Measurements from ENCODE around the gene TMEM130. TPM values are rescaled to one million over a fixed set of nuclear protein-coding genes. Genes with fewer than 3 reads are reported as not detected.

Gene TMEM130
- total RNA-seq (0.24 TPM), polyA plus RNA-seq (0.23 TPM)
- long read RNA-seq, donor 1, result 0 reads
- long read RNA-seq, donor 2, result 0 reads
- long read RNA-seq, donor 3, result 0 reads
- long read RNA-seq, donor 4, result 0 reads
- long read RNA-seq, donor 5, result 0 reads
- long read RNA-seq, donor 6, result 0 reads
- long read RNA-seq, donor 7, result 0 reads
- long read RNA-seq, donor 8, result 0 reads
- long read RNA-seq, donor 9, result 0 reads
- long read RNA-seq, donor 10, result 0 reads

DNA sequence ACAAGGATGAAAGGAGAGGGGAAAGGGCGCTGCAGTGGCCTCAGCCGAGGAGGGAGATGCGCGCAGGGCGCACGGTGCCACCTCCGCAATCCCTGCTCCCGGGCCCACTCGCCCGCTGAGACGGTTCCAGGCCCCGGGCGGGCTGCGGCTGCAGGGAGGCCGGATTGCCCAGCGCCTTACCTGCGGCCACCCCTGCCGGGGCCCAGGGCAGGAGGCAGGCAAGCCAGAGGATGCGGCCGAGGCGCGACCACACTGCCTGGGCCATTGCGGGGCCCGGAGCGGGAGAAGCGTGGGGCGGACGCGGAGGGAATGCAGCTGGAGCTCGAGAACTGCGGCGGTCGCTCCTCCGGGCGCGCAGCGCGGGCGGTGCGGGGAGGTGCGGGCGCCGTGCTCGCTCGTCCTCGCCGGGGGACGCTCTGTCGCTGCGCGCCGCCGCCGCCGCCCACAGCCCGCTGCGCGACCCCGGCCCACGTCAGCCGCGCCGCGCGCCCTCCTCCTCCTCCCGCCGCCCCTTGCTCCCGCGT, at the start of gene TMEM130:
TMEM130 (minus strand) TSS at position 418 of the 524 bp plus-strand sequence; CDS start at position 265, 153 bp downstream.
- H3K4me3 ChIP-seq (ENCODE audit: low read length in 2 of 2), result peak within 1 kb of the TSS in 1 of 2 donors; percentile 46
- no peaks in the 10 kb centered on the region for H3K36me3 ChIP-seq (ENCODE audit: control insufficient read depth in 2 of 2, insufficient read depth in 2 of 2, low read length in 1 of 2)
- H3K9me3 ChIP-seq (ENCODE audit: control insufficient read depth in 2 of 2, insufficient read depth in 1 of 2, low read length in 1 of 2), result peaks cover 0 to 4% of the 10 kb centered on the region in 2 donors
- H3K27ac ChIP-seq (ENCODE audit: low read depth in 1 of 2, low read length in 1 of 2), result no peak within 1 kb of the TSS
- peaks cover 42 to 63% of the 10 kb centered on the region in 2 donors for H3K27me3 ChIP-seq (ENCODE audit: control insufficient read depth in 2 of 2, insufficient read depth in 1 of 2, low read length in 1 of 2)
- H3K4me1 ChIP-seq (ENCODE audit: control insufficient read depth in 2 of 2, insufficient read depth in 2 of 2, low read length in 2 of 2), result peaks cover 0 to 8% of the 10 kb centered on the region in 2 donors
- 2% methylated on average over 69 of the region's 69 CpGs for WGBS
- no peak for DNase-seq (ENCODE audit: low read depth in 6 of 9, low spot score in 9 of 9)

DNA sequence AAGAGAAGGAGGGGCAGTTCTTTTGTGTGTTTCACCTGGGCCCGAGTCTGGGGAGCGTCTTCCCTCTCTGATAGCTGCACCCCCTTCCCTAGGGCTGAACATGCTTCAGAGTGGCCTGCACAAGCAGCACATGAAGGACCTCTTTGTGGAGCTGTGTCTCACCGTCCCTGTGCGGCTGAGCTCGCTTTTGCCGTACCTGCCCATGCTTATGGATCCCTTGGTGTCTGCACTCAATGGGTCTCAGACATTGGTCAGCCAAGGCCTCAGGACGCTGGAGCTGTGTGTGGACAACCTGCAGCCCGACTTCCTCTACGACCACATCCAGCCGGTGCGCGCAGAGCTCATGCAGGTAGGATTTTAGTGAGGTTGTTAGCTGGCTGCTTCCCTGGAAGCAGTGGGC, 47.5 kb upstream of the TMEM130 start:
- WGBS, result 99% methylated on average over 12 of the region's 12 CpGs
- H3K4me3 ChIP-seq (ENCODE audit: low read length in 2 of 2), result no peak overlapping the region
- H3K9me3 ChIP-seq (ENCODE audit: control insufficient read depth in 2 of 2, insufficient read depth in 1 of 2, low read length in 1 of 2), result no peaks in the 10 kb centered on the region
- no peak overlapping the region for H3K27ac ChIP-seq (ENCODE audit: low read depth in 1 of 2, low read length in 1 of 2)
- H3K4me1 ChIP-seq (ENCODE audit: control insufficient read depth in 2 of 2, insufficient read depth in 2 of 2, low read length in 2 of 2), result no peaks in the 10 kb centered on the region
- DNase-seq (ENCODE audit: low read depth in 6 of 9, low spot score in 9 of 9), result no peak
- peaks cover 72 to 88% of the 10 kb centered on the region in 2 donors for H3K36me3 ChIP-seq (ENCODE audit: control insufficient read depth in 2 of 2, insufficient read depth in 2 of 2, low read length in 1 of 2)
- H3K27me3 ChIP-seq (ENCODE audit: control insufficient read depth in 2 of 2, insufficient read depth in 1 of 2, low read length in 1 of 2), result no peaks in the 10 kb centered on the region

- no peak for DNase-seq (ENCODE audit: low read depth in 6 of 9, low spot score in 9 of 9)
- H3K27ac ChIP-seq (ENCODE audit: low read depth in 1 of 2, low read length in 1 of 2), result no peak overlapping the region
- H3K4me3 ChIP-seq (ENCODE audit: low read length in 2 of 2), result no peak overlapping the region
- H3K27me3 ChIP-seq (ENCODE audit: control insufficient read depth in 2 of 2, insufficient read depth in 1 of 2, low read length in 1 of 2), result no peaks in the 10 kb centered on the region
- no peaks in the 10 kb centered on the region for H3K9me3 ChIP-seq (ENCODE audit: control insufficient read depth in 2 of 2, insufficient read depth in 1 of 2, low read length in 1 of 2)
- H3K36me3 ChIP-seq (ENCODE audit: control insufficient read depth in 2 of 2, insufficient read depth in 2 of 2, low read length in 1 of 2), result peaks cover 70 to 83% of the 10 kb centered on the region in 2 donors
- H3K4me1 ChIP-seq (ENCODE audit: control insufficient read depth in 2 of 2, insufficient read depth in 2 of 2, low read length in 2 of 2), result no peaks in the 10 kb centered on the region
Measured at GRCh38 chr7:98913612-98914011, 43.8 kb upstream of the TMEM130 start.

- Histone ChIP-seq H3K9me3 (ENCODE audit: control insufficient read depth in 2 of 2, insufficient read depth in 1 of 2, low read length in 1 of 2) (no peaks in the 10 kb centered on the region), H3K36me3 (ENCODE audit: control insufficient read depth in 2 of 2, insufficient read depth in 2 of 2, low read length in 1 of 2) (peaks cover 70 to 86% of the 10 kb centered on the region in 2 donors)
- DNase-seq (ENCODE audit: low read depth in 6 of 9, low spot score in 9 of 9), result no peak
Measured at GRCh38 chr7:98913026-98913425, 43.2 kb upstream of the TMEM130 start.

DNA sequence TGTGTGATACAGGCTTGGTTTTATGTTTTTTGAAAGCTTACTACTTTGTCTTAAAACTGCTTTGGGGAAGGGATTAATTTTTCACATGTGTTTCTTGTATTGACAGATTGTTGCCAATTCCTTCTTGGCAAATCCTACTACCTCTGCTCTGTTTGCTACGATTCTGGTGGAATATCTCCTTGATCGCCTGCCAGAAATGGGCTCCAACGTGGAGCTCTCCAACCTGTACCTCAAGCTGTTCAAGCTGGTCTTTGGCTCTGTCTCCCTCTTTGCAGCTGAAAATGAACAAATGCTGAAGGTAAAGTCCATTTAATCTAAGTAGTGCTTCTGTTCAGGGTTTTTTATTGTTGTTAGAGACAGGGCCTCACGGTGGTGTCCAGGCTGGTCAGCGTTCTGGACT, 42.1 kb upstream of the TMEM130 start:
- DNase-seq (ENCODE audit: low read depth in 6 of 9, low spot score in 9 of 9), result no peak
- peaks cover 67 to 83% of the 10 kb centered on the region in 2 donors for H3K36me3 ChIP-seq (ENCODE audit: control insufficient read depth in 2 of 2, insufficient read depth in 2 of 2, low read length in 1 of 2)
- no peak overlapping the region for H3K27ac ChIP-seq (ENCODE audit: low read depth in 1 of 2, low read length in 1 of 2)
- WGBS, result 94% methylated on average over 5 of the region's 5 CpGs
- H3K4me1 ChIP-seq (ENCODE audit: control insufficient read depth in 2 of 2, insufficient read depth in 2 of 2, low read length in 2 of 2), result no peaks in the 10 kb centered on the region
- no peaks in the 10 kb centered on the region for H3K9me3 ChIP-seq (ENCODE audit: control insufficient read depth in 2 of 2, insufficient read depth in 1 of 2, low read length in 1 of 2)
- no peak overlapping the region for H3K4me3 ChIP-seq (ENCODE audit: low read length in 2 of 2)
- H3K27me3 ChIP-seq (ENCODE audit: control insufficient read depth in 2 of 2, insufficient read depth in 1 of 2, low read length in 1 of 2), result no peaks in the 10 kb centered on the region

More at GRCh38 chr7:98913026-98913425, 43.2 kb upstream of the TMEM130 start:
- H3K4me1 ChIP-seq (ENCODE audit: control insufficient read depth in 2 of 2, insufficient read depth in 2 of 2, low read length in 2 of 2), result no peaks in the 10 kb centered on the region
- no peak overlapping the region for H3K4me3 ChIP-seq (ENCODE audit: low read length in 2 of 2)
- no peaks in the 10 kb centered on the region for H3K27me3 ChIP-seq (ENCODE audit: control insufficient read depth in 2 of 2, insufficient read depth in 1 of 2, low read length in 1 of 2)
- H3K27ac ChIP-seq (ENCODE audit: low read depth in 1 of 2, low read length in 1 of 2), result no peak overlapping the region
- WGBS, result 89% methylated on average over 8 of the region's 8 CpGs

DNA sequence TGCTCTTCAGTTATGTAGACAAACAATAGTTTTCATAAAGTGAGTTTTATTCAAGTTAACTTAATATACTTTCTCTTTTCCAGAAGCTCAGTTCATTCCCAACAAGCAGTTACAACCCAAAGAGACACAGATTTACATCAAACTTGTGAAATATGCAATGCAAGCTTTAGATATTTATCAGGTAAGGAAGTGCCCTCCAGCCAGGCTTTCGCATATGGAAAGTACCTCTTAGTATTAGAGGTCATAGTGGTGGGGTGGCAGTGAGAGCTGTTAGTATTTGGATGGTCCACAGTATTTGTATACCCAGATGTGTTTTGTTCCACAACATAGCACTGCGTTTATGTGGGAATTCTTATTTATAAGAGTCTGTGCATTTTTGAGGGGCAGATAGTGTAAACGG, 40.6 kb upstream of the TMEM130 start:
- Histone ChIP-seq H3K4me1 (ENCODE audit: control insufficient read depth in 2 of 2, insufficient read depth in 2 of 2, low read length in 2 of 2) (no peaks in the 10 kb centered on the region), H3K27ac (ENCODE audit: low read depth in 1 of 2, low read length in 1 of 2) (no peak overlapping the region), H3K36me3 (ENCODE audit: control insufficient read depth in 2 of 2, insufficient read depth in 2 of 2, low read length in 1 of 2) (peaks cover 65 to 82% of the 10 kb centered on the region in 2 donors), H3K4me3 (ENCODE audit: low read length in 2 of 2) (no peak overlapping the region), H3K27me3 (ENCODE audit: control insufficient read depth in 2 of 2, insufficient read depth in 1 of 2, low read length in 1 of 2) (no peaks in the 10 kb centered on the region), H3K9me3 (ENCODE audit: control insufficient read depth in 2 of 2, insufficient read depth in 1 of 2, low read length in 1 of 2) (no peaks in the 10 kb centered on the region)
- 98% methylated on average over 3 of the region's 3 CpGs for WGBS
- DNase-seq (ENCODE audit: low read depth in 6 of 9, low spot score in 9 of 9), result no peak

GRCh38 chr7:98909487-98909886, 39.7 kb upstream of the TMEM130 start:
- peaks cover 67 to 85% of the 10 kb centered on the region in 2 donors for H3K36me3 ChIP-seq (ENCODE audit: control insufficient read depth in 2 of 2, insufficient read depth in 2 of 2, low read length in 1 of 2)

GRCh38 chr7:98908585-98908984, 38.8 kb upstream of the TMEM130 start:
- 95% methylated on average over 19 of the region's 19 CpGs for WGBS
- Histone ChIP-seq H3K9me3 (ENCODE audit: control insufficient read depth in 2 of 2, insufficient read depth in 1 of 2, low read length in 1 of 2) (no peaks in the 10 kb centered on the region), H3K4me1 (ENCODE audit: control insufficient read depth in 2 of 2, insufficient read depth in 2 of 2, low read length in 2 of 2) (no peaks in the 10 kb centered on the region), H3K4me3 (ENCODE audit: low read length in 2 of 2) (no peak overlapping the region), H3K27ac (ENCODE audit: low read depth in 1 of 2, low read length in 1 of 2) (no peak overlapping the region), H3K27me3 (ENCODE audit: control insufficient read depth in 2 of 2, insufficient read depth in 1 of 2, low read length in 1 of 2) (no peaks in the 10 kb centered on the region), H3K36me3 (ENCODE audit: control insufficient read depth in 2 of 2, insufficient read depth in 2 of 2, low read length in 1 of 2) (peaks cover 74 to 88% of the 10 kb centered on the region in 2 donors)
- DNase-seq (ENCODE audit: low read depth in 6 of 9, low spot score in 9 of 9), result no peak

More at GRCh38 chr7:98909487-98909886, 39.7 kb upstream of the TMEM130 start:
- 98% methylated on average over 8 of the region's 8 CpGs for WGBS
- Histone ChIP-seq H3K27me3 (ENCODE audit: control insufficient read depth in 2 of 2, insufficient read depth in 1 of 2, low read length in 1 of 2) (no peaks in the 10 kb centered on the region), H3K4me3 (ENCODE audit: low read length in 2 of 2) (no peak overlapping the region), H3K27ac (ENCODE audit: low read depth in 1 of 2, low read length in 1 of 2) (no peak overlapping the region), H3K9me3 (ENCODE audit: control insufficient read depth in 2 of 2, insufficient read depth in 1 of 2, low read length in 1 of 2) (no peaks in the 10 kb centered on the region), H3K4me1 (ENCODE audit: control insufficient read depth in 2 of 2, insufficient read depth in 2 of 2, low read length in 2 of 2) (no peaks in the 10 kb centered on the region)
- DNase-seq (ENCODE audit: low read depth in 6 of 9, low spot score in 9 of 9), result no peak

DNA sequence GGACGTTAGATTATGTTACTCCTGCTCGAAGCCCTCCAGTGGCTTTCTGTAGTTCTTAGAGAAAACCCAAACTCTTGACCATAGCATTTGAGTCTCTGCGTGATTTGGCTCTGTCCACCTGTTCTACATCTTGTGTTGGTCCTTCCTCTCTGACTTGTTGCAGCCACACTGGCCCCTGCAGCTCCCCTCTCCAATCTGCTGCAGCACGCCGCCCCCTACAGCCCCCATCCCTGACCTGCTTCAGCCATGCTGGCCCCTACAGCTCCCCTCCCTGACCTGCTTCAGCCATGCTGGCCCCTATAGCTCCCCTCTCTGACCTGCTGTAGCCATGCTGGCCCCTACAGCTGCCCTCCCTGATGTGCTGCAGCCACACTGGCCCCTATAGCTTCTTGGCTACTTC, 37.8 kb upstream of the TMEM130 start:
- Histone ChIP-seq H3K9me3 (ENCODE audit: control insufficient read depth in 2 of 2, insufficient read depth in 1 of 2, low read length in 1 of 2) (no peaks in the 10 kb centered on the region), H3K27me3 (ENCODE audit: control insufficient read depth in 2 of 2, insufficient read depth in 1 of 2, low read length in 1 of 2) (no peaks in the 10 kb centered on the region), H3K27ac (ENCODE audit: low read depth in 1 of 2, low read length in 1 of 2) (no peak overlapping the region), H3K4me3 (ENCODE audit: low read length in 2 of 2) (no peak overlapping the region), H3K4me1 (ENCODE audit: control insufficient read depth in 2 of 2, insufficient read depth in 2 of 2, low read length in 2 of 2) (no peaks in the 10 kb centered on the region), H3K36me3 (ENCODE audit: control insufficient read depth in 2 of 2, insufficient read depth in 2 of 2, low read length in 1 of 2) (peaks cover 71 to 89% of the 10 kb centered on the region in 2 donors)
- no peak for DNase-seq (ENCODE audit: low read depth in 6 of 9, low spot score in 9 of 9)
- 99% methylated on average over 5 of the region's 5 CpGs for WGBS
